HG03103 (cell line): Measurements from ENCODE around the gene KEL.
A peak's percentile ranks its signal among the peaks of the same experiment; 100 is the strongest.
"Not testable (repeated sequence)": the region's sequence is repeated elsewhere in the genome, so short reads cannot be mapped to it uniquely, and the experiment has no call there.

Experiments used
- ATAC-seq: cut with Tn5 transposase; IDR thresholded peaks from one replicate; pipeline ENCODE4 v1.9.1; 2021; ENCODE audit warnings: low read depth; ENCODE audit not compliant: unreplicated experiment

The KEL gene

GRCh38 chr7:142961973-142962926 is at the start of gene KEL:
Gene KEL (minus strand): TSS chr7:142962363. CDS start chr7:142962206, 157 bp downstream.
- no peak for ATAC-seq

- ATAC-seq = peak; percentile 89
Measured at GRCh38 chr7:143008007-143008901, 46.1 kb upstream of the KEL start.

GRCh38 chr7:143005632-143006260 is 43.6 kb upstream of the KEL start:
- no peak for ATAC-seq

- ATAC-seq = peak; percentile 65
Measured at GRCh38 chr7:143003393-143004051, 41.4 kb upstream of the KEL start.

GRCh38 chr7:143002898-143003297 is 40.7 kb upstream of the KEL start:
- ATAC-seq = no peak

- ATAC-seq = no peak
Measured at GRCh38 chr7:143002106-143002505, 39.9 kb upstream of the KEL start.

- ATAC-seq = no peak
Measured at GRCh38 chr7:143000648-143001047, 38.5 kb upstream of the KEL start.

GRCh38 chr7:142999793-143000192 is 37.6 kb upstream of the KEL start:
- no peak for ATAC-seq

GRCh38 chr7:142998966-142999365 is 36.8 kb upstream of the KEL start:
- ATAC-seq = no peak

GRCh38 chr7:142997456-142997989 is 35.4 kb upstream of the KEL start:
- ATAC-seq = no peak

GRCh38 chr7:142992427-142992826 is 30.3 kb upstream of the KEL start:
- no peak for ATAC-seq

- no peak for ATAC-seq
Measured at GRCh38 chr7:142984297-142984696, 22.1 kb upstream of the KEL start.

- no peak for ATAC-seq
Measured at GRCh38 chr7:142983825-142984224, 21.7 kb upstream of the KEL start.

GRCh38 chr7:142978402-142978801 is 16.2 kb upstream of the KEL start:
- not testable (repeated sequence) for ATAC-seq

GRCh38 chr7:142974626-142975025 is 12.5 kb upstream of the KEL start:
- ATAC-seq = no peak

GRCh38 chr7:142969183-142969582 is 7.0 kb upstream of the KEL start:
- ATAC-seq = no peak

GRCh38 chr7:142968229-142968628 is 6.1 kb upstream of the KEL start:
- no peak for ATAC-seq

GRCh38 chr7:142964502-142965246 is 2.5 kb upstream of the KEL start:
- no peak for ATAC-seq

GRCh38 chr7:142963993-142964392 is 1.8 kb upstream of the KEL start:
- ATAC-seq = no peak
